Nucleus accumbens (tissue), 56 donors: ENCODE data around the gene MEP1B.

Experiments
- DNase-seq, 56 donors: peaks; one replicate each; lab custom pipeline; 2025; lab: John Stamatoyannopoulos, UW

MEP1B gene

GRCh38 chr18:32261003-32261402 lies 71.2 kb downstream of the MEP1B start:
- no peak for DNase-seq

- no peak for DNase-seq
Observed at GRCh38 chr18:32262092-32262491, 72.3 kb downstream of the MEP1B start.

GRCh38 chr18:32264401-32264800 lies 74.6 kb downstream of the MEP1B start:
- no peak for DNase-seq

- DNase-seq: no peak
Observed at GRCh38 chr18:32267463-32267862, 77.6 kb downstream of the MEP1B start.
